ENCODE measurements around the gene NCAPG.

NCAPG gene

DNA sequence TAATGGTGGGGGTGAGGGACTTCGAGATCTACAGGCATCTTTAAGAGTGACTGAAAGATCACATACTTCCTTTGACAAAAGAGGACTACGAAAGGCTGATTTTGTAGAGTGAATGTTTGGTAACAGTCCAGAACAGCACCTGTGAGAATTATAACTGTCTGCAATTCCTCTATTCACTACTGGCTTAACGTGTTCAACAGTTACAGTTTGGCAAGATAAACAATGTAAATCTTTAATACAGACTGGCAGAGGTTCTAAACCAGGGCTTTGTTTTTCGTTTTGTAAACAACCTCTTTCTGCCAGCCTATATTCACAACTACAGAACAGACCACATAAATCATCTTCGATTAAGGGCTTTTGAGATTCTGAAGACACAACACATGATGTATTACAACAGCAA is 66.9 kb downstream of the NCAPG start:
- no peak for DNase-seq (ENCODE audit: low read depth)

GRCh38 chr4:17884063-17884462 is 73.3 kb downstream of the NCAPG start:
- no peak for DNase-seq (ENCODE audit: low read depth)

DNA sequence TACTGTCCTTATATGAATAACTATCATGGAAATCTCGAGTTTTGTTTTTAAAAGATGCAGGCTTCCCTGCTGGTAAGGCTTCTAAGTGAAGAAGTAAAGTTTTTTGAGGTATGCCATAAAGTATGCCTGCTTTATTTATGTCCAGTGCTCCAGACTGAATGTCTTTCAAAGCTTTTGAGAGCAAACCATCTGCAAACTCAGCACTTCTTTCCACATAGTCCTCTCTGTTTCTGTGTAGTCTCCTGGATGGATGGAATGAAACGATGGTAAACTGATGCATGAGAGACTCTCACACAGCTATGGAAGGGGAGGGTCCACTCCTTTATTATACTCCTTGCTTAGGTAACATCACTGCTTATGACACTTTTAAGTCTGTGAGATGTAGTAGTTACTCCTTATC is 73.7 kb downstream of the NCAPG start:
- no peak for DNase-seq (ENCODE audit: low read depth)

- no peak for DNase-seq (ENCODE audit: low read depth)
Measured at GRCh38 chr4:17889692-17890091, 78.9 kb downstream of the NCAPG start.

- DNase-seq (ENCODE audit: low read depth): no peak
Measured at GRCh38 chr4:17894421-17894820, 83.6 kb downstream of the NCAPG start.

Data from fibroblast of the conjunctiva (primary cell).